H9 (cell line): ENCODE measurements around the gene ZNF735. TPM values are rescaled to one million over a fixed set of nuclear protein-coding genes. Genes with fewer than 3 reads are reported as not detected.

Experiments
- DNase-seq: peaks from one replicate; pipeline ENCODE4 v3.0.0-alpha.2; 2017
- H2AFZ ChIP-seq: one replicate; pipeline ENCODE4 v1.6.1; 2013; ENCODE audit warnings: mild to moderate bottlenecking, low read length, control low read depth, moderate library complexity
- H2AK5ac ChIP-seq: 2 replicates; pipeline ENCODE4 v1.6.1; 2013; ENCODE audit warnings: low read length, control low read depth, mixed read lengths; ENCODE audit not compliant: insufficient read length
- H2BK120ac ChIP-seq: one replicate; pipeline ENCODE4 v1.6.1; 2013; ENCODE audit warnings: low read depth, mild to moderate bottlenecking, low read length, control low read depth, inconsistent platforms; ENCODE audit not compliant: poor library complexity, severe bottlenecking
- H2BK12ac ChIP-seq: 2 replicates; pipeline ENCODE4 v1.6.1; 2013; ENCODE audit warnings: low read length, control low read depth, mixed read lengths, low read depth; ENCODE audit not compliant: insufficient read length
- H2BK15ac ChIP-seq: 2 replicates; pipeline ENCODE4 v1.6.1; 2013; ENCODE audit warnings: low read depth, low read length, control low read depth
- H2BK20ac ChIP-seq: one replicate; pipeline ENCODE4 v1.6.1; 2013; ENCODE audit warnings: low read depth, mild to moderate bottlenecking, low read length, control low read depth, inconsistent platforms; ENCODE audit not compliant: poor library complexity, severe bottlenecking
- H2BK5ac ChIP-seq: 2 replicates; pipeline ENCODE4 v1.6.1; 2013; ENCODE audit warnings: low read length, control low read depth, mixed read lengths; ENCODE audit not compliant: insufficient read length
- H3K14ac ChIP-seq: 2 replicates; pipeline ENCODE4 v1.6.1; 2013; ENCODE audit warnings: low read length, control low read depth; ENCODE audit not compliant: insufficient read depth
- H3K18ac ChIP-seq: 2 replicates; pipeline ENCODE4 v1.6.1; 2013; ENCODE audit warnings: low read depth, mild to moderate bottlenecking, mixed read lengths, low read length, control low read depth; ENCODE audit not compliant: insufficient read length
- H3K23ac ChIP-seq: 2 replicates; pipeline ENCODE4 v1.6.1; 2013; ENCODE audit warnings: low read length, control low read depth, mixed read lengths, low read depth; ENCODE audit not compliant: insufficient read length
- H3K23me2 ChIP-seq: 2 replicates; pipeline ENCODE4 v1.6.1; 2013; ENCODE audit warnings: low read depth, mild to moderate bottlenecking, mixed read lengths, low read length, control low read depth; ENCODE audit not compliant: insufficient read length, poor library complexity, severe bottlenecking
- H3K27ac ChIP-seq: 2 replicates; pipeline ENCODE4 v1.5.1; 2013; ENCODE audit warnings: low read length, control low read depth, mixed read lengths, low read depth; ENCODE audit not compliant: insufficient read length
- H3K27me3 ChIP-seq: 2 replicates; pipeline ENCODE4 v1.6.1; 2013; ENCODE audit warnings: low read length, control low read depth, inconsistent platforms; ENCODE audit not compliant: insufficient read depth
- H3K4ac ChIP-seq: 2 replicates; pipeline ENCODE4 v1.6.1; 2013; ENCODE audit warnings: low read depth, mild to moderate bottlenecking, control low read depth, inconsistent platforms, low read length, moderate library complexity
- H3K4me1 ChIP-seq: 2 replicates; pipeline ENCODE4 v1.6.1; 2013; ENCODE audit warnings: low read length, control low read depth, inconsistent platforms; ENCODE audit not compliant: insufficient read depth
- H3K4me2 ChIP-seq: 2 replicates; pipeline ENCODE4 v1.6.1; 2013; ENCODE audit warnings: low read length, control low read depth, mixed read lengths; ENCODE audit not compliant: insufficient read length, insufficient read depth
- H3K56ac ChIP-seq: 2 replicates; pipeline ENCODE4 v1.6.1; 2013; ENCODE audit warnings: low read depth, mild to moderate bottlenecking, mixed read lengths, low read length, control low read depth; ENCODE audit not compliant: insufficient read length
- H3K79me1 ChIP-seq: 2 replicates; pipeline ENCODE4 v1.6.1; 2013; ENCODE audit warnings: low read depth, mild to moderate bottlenecking, moderate library complexity, low read length, control low read depth, inconsistent platforms; ENCODE audit not compliant: insufficient read depth, poor library complexity, severe bottlenecking
- H3K79me2 ChIP-seq: 2 replicates; pipeline ENCODE4 v1.6.1; 2013; ENCODE audit warnings: low read length, control low read depth, inconsistent platforms; ENCODE audit not compliant: insufficient read depth
- H3K9ac ChIP-seq: 2 replicates; pipeline ENCODE4 v1.6.1; 2013; ENCODE audit warnings: low read length, control low read depth, mixed read lengths; ENCODE audit not compliant: insufficient read length; ENCODE audit errors: extremely low read depth
- H3K9me3 ChIP-seq: one replicate; pipeline ENCODE4 v1.6.1; 2013; ENCODE audit warnings: low read depth, low read length, inconsistent platforms; ENCODE audit not compliant: control insufficient read depth
- H3T11ph ChIP-seq: one replicate; pipeline ENCODE4 v1.6.1; 2013; ENCODE audit warnings: mild to moderate bottlenecking, low read length, control low read depth, inconsistent platforms
- H4K20me1 ChIP-seq: one replicate; pipeline ENCODE4 v1.6.1; 2013; ENCODE audit not compliant: control insufficient read depth, insufficient read length, insufficient read depth
- H4K5ac ChIP-seq: 2 replicates; pipeline ENCODE4 v1.6.1; 2013; ENCODE audit warnings: low read depth, mild to moderate bottlenecking, mixed read lengths, low read length, control low read depth; ENCODE audit not compliant: insufficient read length
- H4K8ac ChIP-seq: replicated peaks from 2 replicates; pipeline ENCODE4 v1.6.1; 2013; ENCODE audit warnings: low read length, control low read depth, mixed read lengths, low read depth; ENCODE audit not compliant: insufficient read length
- H4K91ac ChIP-seq: 2 replicates; pipeline ENCODE4 v1.6.1; 2013; ENCODE audit warnings: low read depth, mild to moderate bottlenecking, moderate library complexity, mixed read lengths, low read length, control low read depth; ENCODE audit not compliant: insufficient read length
- H3K27ac Mint-ChIP-seq, 3 experiments: 2 replicates in 2 of 3; 3 replicates in 1 of 3; pipeline ENCODE4 v1.8.0; 2020 to 2021; ENCODE audit warnings: mixed read lengths in 3 of 3, mild to moderate bottlenecking in 1 of 3, moderate library complexity in 1 of 3
- H3K27me3 Mint-ChIP-seq: 2 replicates; pipeline ENCODE4 v1.8.0; 2021; ENCODE audit warnings: low read depth, mild to moderate bottlenecking, moderate library complexity, mixed read lengths
- H3K36me3 Mint-ChIP-seq, 3 experiments: 2 replicates in 2 of 3; 3 replicates in 1 of 3; pipeline ENCODE4 v1.8.0; 2020 to 2021; ENCODE audit warnings: low read depth in 3 of 3, mixed read lengths in 3 of 3; ENCODE audit not compliant: insufficient read depth in 1 of 3
- H3K4me1 Mint-ChIP-seq, 2 experiments: 2 replicates each; pipeline ENCODE4 v1.8.0; 2020; ENCODE audit warnings: mixed read lengths in 2 of 2
- H3K4me3 Mint-ChIP-seq, 2 experiments: 2 replicates in 1 of 2; 3 replicates in 1 of 2; pipeline ENCODE4 v1.8.0; 2020 to 2021; ENCODE audit warnings: mild to moderate bottlenecking in 2 of 2, mixed read lengths in 2 of 2, moderate library complexity in 1 of 2
- H3K9me3 Mint-ChIP-seq, 2 experiments: 2 replicates in 1 of 2; 3 replicates in 1 of 2; pipeline ENCODE4 v1.8.0; 2020; ENCODE audit warnings: mild to moderate bottlenecking in 2 of 2, mixed read lengths in 2 of 2, moderate library complexity in 1 of 2
- WGBS: extraction: QIAGEN DNeasy Blood & Tissue Kit; methylation state at CpG from one replicate; pipeline ENCODE4 v1.1.7; 2013; ENCODE audit warnings: missing lambda C conversion rate, low lambda C conversion rate, mixed read lengths; ENCODE audit not compliant: insufficient read length; ENCODE audit errors: extremely low coverage; 5-methylcytosine and 5-hydroxymethylcytosine counted together
- total RNA-seq: library from RNA; stranded (reverse); gene quantifications from 2 replicates; pipeline ENCODE4 v1.2.1, GENCODE V29; 2021
- TF ChIP-seq, protein P1 (sequence below): fragments of 200-600 bp; sonication (generic); conservative IDR thresholded peaks from 3 replicates; pipeline ENCODE4 v1.8.0; 2021; ENCODE audit warnings: antibody characterized with exemption, mild to moderate bottlenecking

The ZNF735 gene
- total RNA-seq, 1 experiment from 2014 or later = not detected

DNA sequence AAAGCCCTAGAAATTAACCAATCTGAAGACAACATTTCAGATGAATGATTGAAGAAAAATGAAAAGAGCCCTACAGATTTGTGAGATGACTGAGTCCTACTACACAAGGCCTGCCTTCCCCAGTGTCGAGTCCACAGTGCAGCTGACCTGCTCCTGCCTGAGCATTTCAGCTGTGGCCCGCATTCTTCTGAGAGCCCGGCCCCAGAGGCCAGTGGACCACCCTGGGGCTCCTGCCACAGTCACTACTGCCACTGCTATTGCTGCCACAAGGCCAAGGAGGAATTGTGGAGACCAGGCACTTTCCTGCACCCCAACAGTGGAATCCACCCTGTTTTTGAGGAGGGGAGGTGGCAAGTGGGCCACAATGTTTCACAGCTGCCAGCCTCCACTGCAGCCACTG lies 19.6 kb upstream of the ZNF735 start:
- no peak overlapping the region for H2AK5ac ChIP-seq
- no peak overlapping the region for H3K9ac ChIP-seq
- no peak overlapping the region for H3K27ac Mint-ChIP-seq
- no peaks in the 10 kb centered on the region for H3K23me2 ChIP-seq
- no peaks in the 10 kb centered on the region for H4K20me1 ChIP-seq
- H3K27ac ChIP-seq = no peak overlapping the region
- H3K27me3 Mint-ChIP-seq = no peaks in the 10 kb centered on the region; the same call in none of the 2 replicates
- TF ChIP-seq, protein P1, sequence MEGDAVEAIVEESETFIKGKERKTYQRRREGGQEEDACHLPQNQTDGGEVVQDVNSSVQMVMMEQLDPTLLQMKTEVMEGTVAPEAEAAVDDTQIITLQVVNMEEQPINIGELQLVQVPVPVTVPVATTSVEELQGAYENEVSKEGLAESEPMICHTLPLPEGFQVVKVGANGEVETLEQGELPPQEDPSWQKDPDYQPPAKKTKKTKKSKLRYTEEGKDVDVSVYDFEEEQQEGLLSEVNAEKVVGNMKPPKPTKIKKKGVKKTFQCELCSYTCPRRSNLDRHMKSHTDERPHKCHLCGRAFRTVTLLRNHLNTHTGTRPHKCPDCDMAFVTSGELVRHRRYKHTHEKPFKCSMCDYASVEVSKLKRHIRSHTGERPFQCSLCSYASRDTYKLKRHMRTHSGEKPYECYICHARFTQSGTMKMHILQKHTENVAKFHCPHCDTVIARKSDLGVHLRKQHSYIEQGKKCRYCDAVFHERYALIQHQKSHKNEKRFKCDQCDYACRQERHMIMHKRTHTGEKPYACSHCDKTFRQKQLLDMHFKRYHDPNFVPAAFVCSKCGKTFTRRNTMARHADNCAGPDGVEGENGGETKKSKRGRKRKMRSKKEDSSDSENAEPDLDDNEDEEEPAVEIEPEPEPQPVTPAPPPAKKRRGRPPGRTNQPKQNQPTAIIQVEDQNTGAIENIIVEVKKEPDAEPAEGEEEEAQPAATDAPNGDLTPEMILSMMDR = no peak
- peaks cover 76 to 93% of the 10 kb centered on the region in 2 experiments for H3K9me3 Mint-ChIP-seq
- no peak overlapping the region for H4K5ac ChIP-seq
- no peak overlapping the region for H3K56ac ChIP-seq
- H4K8ac ChIP-seq = no peak overlapping the region
- no peak for DNase-seq
- no peak overlapping the region for H3T11ph ChIP-seq
- H3K14ac ChIP-seq = no peak overlapping the region
- no peak overlapping the region for H2BK120ac ChIP-seq
- H3K79me1 ChIP-seq = no peaks in the 10 kb centered on the region
- H2BK15ac ChIP-seq = no peak overlapping the region
- no peak overlapping the region for H2BK12ac ChIP-seq
- WGBS = no CpG with 5 or more reads among the region's 3 CpGs
- no peak overlapping the region for H3K4me3 Mint-ChIP-seq
- H3K4me1 ChIP-seq = no peaks in the 10 kb centered on the region
- H3K4me2 ChIP-seq = no peak overlapping the region
- no peak overlapping the region for H3K18ac ChIP-seq
- no peak overlapping the region for H4K91ac ChIP-seq
- H3K79me2 ChIP-seq = no peaks in the 10 kb centered on the region
- H3K9me3 ChIP-seq = peaks cover 50% of the 10 kb centered on the region
- H3K27me3 ChIP-seq = no peaks in the 10 kb centered on the region; the same call in 1 of the 2 replicates
- H3K4ac ChIP-seq = no peak overlapping the region
- no peaks in the 10 kb centered on the region for H3K4me1 Mint-ChIP-seq
- no peak overlapping the region for H3K23ac ChIP-seq
- H2AFZ ChIP-seq = no peak overlapping the region
- H3K36me3 Mint-ChIP-seq = peaks cover 0 to 19% (median 6%) of the 10 kb centered on the region in 3 experiments; a peak in 4 of 7 replicates
- no peak overlapping the region for H2BK20ac ChIP-seq
- no peak overlapping the region for H2BK5ac ChIP-seq
